IPS-20b (cell line): ENCODE measurements around the gene BLOC1S6.

Experiments
- H3K27ac ChIP-seq: one replicate; pipeline ENCODE4 v1.5.1; 2013; ENCODE audit warnings: low read length
- H3K27me3 ChIP-seq: 2 replicates; pipeline ENCODE4 v1.6.1; 2013; ENCODE audit warnings: mild to moderate bottlenecking, low read length, inconsistent platforms; ENCODE audit not compliant: insufficient read depth
- H3K36me3 ChIP-seq: 2 replicates; pipeline ENCODE4 v1.6.1; 2013; ENCODE audit warnings: low read depth, mild to moderate bottlenecking, inconsistent platforms, low read length, moderate library complexity; ENCODE audit not compliant: insufficient read depth
- H3K4me1 ChIP-seq: 2 replicates; pipeline ENCODE4 v1.6.1; 2013; ENCODE audit warnings: mild to moderate bottlenecking, control low read depth, inconsistent platforms, low read length, moderate library complexity; ENCODE audit not compliant: insufficient read depth
- H3K4me3 ChIP-seq: 2 replicates; pipeline ENCODE4 v1.5.1; 2013; ENCODE audit warnings: mild to moderate bottlenecking, low read length, inconsistent platforms
- H3K9ac ChIP-seq: 2 replicates; pipeline ENCODE4 v1.6.1; 2013; ENCODE audit warnings: low read depth, mild to moderate bottlenecking, inconsistent platforms, low read length, moderate library complexity
- H3K9me3 ChIP-seq: 2 replicates; pipeline ENCODE4 v1.6.1; 2013; ENCODE audit warnings: mild to moderate bottlenecking, low read depth, low read length, inconsistent platforms; ENCODE audit not compliant: insufficient read depth

BLOC1S6 gene

DNA sequence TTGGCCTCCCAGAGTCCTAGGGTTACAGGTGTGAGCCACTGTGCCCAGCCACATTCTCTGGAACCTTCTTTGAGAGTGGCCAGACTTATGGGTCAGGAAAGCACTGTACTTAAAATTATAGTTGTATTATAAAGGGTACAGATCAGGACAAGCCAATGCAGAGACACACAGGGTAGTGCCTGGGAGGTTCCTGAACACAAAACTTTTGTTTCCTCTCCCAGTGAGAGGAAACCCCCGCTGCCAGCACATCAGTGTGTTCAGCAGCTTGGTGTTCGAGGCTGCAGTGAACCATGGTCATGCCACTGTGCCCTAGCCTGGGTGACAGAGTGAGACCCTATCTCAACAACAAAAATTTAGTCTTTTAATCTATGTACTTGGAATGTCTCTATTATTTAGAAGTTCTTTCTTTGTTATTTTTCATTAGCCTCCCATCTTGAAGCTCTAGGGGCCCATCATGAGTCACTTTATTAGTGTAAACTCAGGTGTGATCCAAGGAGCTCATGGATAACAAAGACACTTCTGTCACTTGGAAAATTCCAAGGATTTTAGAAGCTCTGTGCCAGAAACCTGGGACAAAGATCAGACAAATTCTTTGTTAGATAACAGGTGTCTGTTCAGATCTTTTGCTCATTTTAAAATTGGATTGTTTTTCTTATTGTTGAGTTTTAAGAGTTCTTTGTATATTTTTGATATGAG lies 7.8 kb downstream of the BLOC1S6 start:
- H3K36me3 ChIP-seq, result peaks cover 30% of the 10 kb centered on the region
- H3K9ac ChIP-seq, result no peak overlapping the region
- H3K4me1 ChIP-seq, result no peaks in the 10 kb centered on the region
- no peaks in the 10 kb centered on the region for H3K9me3 ChIP-seq
- no peak overlapping the region for H3K27ac ChIP-seq
- H3K4me3 ChIP-seq, result no peak overlapping the region
- H3K27me3 ChIP-seq, result no peaks in the 10 kb centered on the region

DNA sequence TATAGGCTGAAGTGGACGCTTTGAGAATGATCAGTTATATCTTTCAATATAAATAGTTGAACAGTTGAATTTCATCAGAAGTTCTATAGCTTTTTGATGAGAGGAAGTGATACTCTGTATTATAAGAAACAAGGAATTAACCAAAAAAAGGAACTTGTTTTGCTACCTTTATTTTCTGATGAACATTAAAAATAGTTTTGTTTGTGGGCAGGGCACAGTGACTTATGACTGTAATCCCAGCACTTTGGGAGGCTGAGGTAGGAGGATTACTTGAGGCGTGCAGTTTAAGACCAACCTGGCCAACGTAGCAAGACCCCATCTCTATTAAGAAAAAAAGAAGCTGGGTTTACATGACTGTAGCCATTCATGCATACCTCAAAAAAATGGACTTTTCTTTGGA lies 16.7 kb downstream of the BLOC1S6 start:
- Histone ChIP-seq H3K9me3 (no peaks in the 10 kb centered on the region), H3K4me1 (no peaks in the 10 kb centered on the region), H3K27me3 (no peaks in the 10 kb centered on the region), H3K4me3 (no peak overlapping the region), H3K9ac (no peak overlapping the region), H3K27ac (no peak overlapping the region), H3K36me3 (peaks cover 25% of the 10 kb centered on the region)

DNA sequence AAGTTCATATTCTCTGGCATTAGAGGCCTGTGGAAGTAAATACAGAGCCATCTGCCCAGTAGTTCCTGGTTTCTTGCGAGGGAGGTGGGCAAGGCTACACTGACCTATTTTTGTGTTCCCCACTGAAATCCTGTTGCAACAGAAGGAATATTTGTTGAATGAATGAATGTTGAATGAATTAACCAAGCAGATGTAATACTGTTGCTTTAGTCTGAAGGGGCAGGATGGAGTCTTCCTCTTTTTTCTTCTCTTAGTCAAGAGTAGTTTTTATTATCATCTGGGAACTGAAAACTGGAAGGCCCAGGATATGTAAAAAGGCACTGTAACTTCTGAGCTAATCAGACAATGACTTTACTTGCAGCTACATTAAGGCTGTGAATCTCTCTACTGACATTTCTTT lies 17.1 kb downstream of the BLOC1S6 start:
- Histone ChIP-seq H3K4me1 (no peaks in the 10 kb centered on the region), H3K9ac (no peak overlapping the region), H3K27ac (no peak overlapping the region), H3K36me3 (peaks cover 25% of the 10 kb centered on the region), H3K4me3 (no peak overlapping the region), H3K9me3 (no peaks in the 10 kb centered on the region), H3K27me3 (no peaks in the 10 kb centered on the region)

DNA sequence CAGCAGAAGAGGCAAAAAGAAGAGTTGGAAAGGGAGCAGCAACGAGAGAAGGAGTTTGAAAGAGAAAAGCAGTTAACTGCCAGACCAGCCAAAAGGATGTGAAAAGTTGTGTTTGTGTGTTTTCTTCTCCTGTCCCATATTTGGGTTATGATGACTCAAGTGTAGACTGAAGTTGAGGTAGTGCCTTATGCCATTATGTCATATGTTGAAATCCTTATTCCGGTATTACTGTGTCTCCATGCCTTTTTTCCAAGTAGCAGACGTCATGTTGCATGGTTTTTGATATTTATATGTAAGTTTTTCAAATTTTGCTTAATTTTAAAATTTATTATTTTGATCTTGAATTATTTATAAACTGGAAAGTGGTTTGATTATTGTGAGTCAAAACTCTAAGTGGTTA lies 19.2 kb downstream of the BLOC1S6 start:
- H3K27ac ChIP-seq, result no peak overlapping the region
- H3K4me3 ChIP-seq, result no peak overlapping the region
- H3K27me3 ChIP-seq, result no peaks in the 10 kb centered on the region
- H3K9ac ChIP-seq, result no peak overlapping the region
- H3K9me3 ChIP-seq, result no peaks in the 10 kb centered on the region
- H3K36me3 ChIP-seq, result peaks cover 25% of the 10 kb centered on the region
- no peaks in the 10 kb centered on the region for H3K4me1 ChIP-seq

DNA sequence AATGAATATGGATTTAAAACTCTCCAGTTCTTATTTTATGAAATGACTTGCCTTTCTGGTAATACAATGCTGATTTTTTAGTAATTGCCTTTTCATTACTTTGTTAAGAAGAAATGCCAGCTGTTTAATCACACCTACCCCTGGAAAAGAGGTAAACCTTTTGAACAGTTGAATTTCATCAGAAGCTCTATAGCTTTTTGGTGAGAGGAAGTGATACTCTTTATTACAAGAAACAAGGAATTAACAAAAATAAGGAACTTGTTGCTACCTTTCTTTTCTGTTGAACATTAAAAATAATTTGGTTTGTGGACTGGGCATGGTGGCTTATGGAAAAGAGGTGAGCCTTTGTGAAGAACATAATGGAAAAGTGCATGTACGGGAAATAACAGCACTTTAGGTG lies 19.7 kb downstream of the BLOC1S6 start:
- H3K4me3 ChIP-seq, result no peak overlapping the region
- no peaks in the 10 kb centered on the region for H3K27me3 ChIP-seq
- no peak overlapping the region for H3K27ac ChIP-seq
- no peaks in the 10 kb centered on the region for H3K9me3 ChIP-seq
- no peak overlapping the region for H3K9ac ChIP-seq
- no peaks in the 10 kb centered on the region for H3K4me1 ChIP-seq
- peaks cover 25% of the 10 kb centered on the region for H3K36me3 ChIP-seq

DNA sequence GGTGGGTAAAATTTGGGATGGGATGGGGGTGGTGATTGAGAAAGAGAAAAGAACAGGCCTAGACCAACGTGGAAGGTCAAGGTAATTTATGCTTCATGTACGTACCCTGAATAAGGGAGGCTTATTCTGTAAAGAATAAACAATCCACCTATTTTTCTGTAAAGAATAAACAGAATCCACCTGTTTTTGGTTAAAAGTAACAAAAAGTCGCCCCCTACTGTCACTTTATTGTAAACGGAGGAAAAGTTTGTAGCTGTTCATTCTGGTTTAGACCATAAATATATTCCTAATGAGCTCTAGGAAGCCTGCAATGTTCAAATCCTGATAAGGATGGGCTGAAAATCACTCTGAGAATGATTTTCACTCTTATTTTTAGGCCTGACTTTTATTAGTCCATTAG lies 24.1 kb downstream of the BLOC1S6 start:
- H3K4me1 ChIP-seq, result no peaks in the 10 kb centered on the region; the same call in 1 of the 2 replicates
- no peak overlapping the region for H3K4me3 ChIP-seq
- H3K27ac ChIP-seq, result no peak overlapping the region
- no peak overlapping the region for H3K9ac ChIP-seq
- H3K27me3 ChIP-seq, result no peaks in the 10 kb centered on the region
- H3K36me3 ChIP-seq, result peaks cover 12% of the 10 kb centered on the region
- no peaks in the 10 kb centered on the region for H3K9me3 ChIP-seq

DNA sequence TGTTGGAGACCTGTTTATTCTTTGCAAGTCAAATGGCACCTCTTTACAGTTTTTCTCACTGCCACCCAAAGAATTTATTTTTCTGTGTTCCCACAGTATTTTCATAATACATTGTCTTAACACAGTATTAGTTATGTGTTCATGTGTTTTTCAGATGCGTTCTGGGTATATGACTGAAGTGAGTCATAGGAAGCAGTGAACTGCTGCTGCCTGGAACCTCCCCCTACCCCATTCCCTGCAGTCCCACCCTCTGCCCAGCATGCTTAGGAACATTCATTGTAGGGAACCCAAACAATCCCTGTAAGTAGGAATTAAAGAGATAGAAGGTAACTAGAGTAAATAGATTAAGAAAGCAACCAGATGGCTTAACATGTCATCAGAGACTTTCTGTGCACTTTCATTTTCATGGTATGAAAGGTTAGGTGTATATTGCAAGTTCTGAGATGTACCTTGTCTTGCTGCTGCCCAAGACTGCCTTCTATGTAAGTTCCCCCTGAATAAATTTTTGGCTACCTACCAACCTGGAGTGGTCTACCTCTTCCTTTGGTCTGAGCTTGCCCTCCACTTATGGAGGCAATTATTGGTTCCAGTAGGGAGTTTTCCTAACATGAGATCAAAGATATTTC lies 25.7 kb downstream of the BLOC1S6 start:
- Histone ChIP-seq H3K27ac (no peak overlapping the region), H3K9ac (no peak overlapping the region), H3K36me3 (0 out of 2 replicates have a peak, but pooled peaks cover under 1% of the 10 kb centered on the region), H3K4me3 (no peak overlapping the region), H3K27me3 (no peaks in the 10 kb centered on the region), H3K4me1 (peaks cover 4% of the 10 kb centered on the region; the same call in 1 of the 2 replicates), H3K9me3 (no peaks in the 10 kb centered on the region)

DNA sequence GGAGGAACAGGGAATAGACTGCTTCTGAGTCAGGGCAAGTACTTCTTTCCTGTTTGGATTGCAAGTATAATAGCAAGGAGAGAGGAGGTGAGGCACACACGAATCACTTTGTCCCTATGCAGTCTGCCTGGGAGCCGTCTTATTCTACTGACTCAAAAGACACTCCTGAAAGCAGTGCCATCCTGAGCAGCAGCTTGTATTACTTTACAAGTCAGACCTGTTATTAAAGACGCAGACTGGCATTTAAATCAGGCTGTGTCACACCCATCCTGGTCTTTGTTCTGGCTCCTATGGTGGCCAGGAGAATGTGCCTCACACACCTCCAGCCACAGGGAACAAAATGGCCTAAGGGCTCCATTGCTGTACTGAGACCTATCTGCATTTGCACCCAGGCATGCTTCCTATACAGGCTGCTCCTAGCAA lies 29.7 kb downstream of the BLOC1S6 start:
- H3K4me3 ChIP-seq, result no peak overlapping the region
- peaks cover 4% of the 10 kb centered on the region; the same call in 1 of the 2 replicates for H3K4me1 ChIP-seq
- no peak overlapping the region for H3K9ac ChIP-seq
- no peaks in the 10 kb centered on the region for H3K27me3 ChIP-seq
- H3K36me3 ChIP-seq, result no peaks in the 10 kb centered on the region
- no peak overlapping the region for H3K27ac ChIP-seq
- H3K9me3 ChIP-seq, result no peaks in the 10 kb centered on the region

DNA sequence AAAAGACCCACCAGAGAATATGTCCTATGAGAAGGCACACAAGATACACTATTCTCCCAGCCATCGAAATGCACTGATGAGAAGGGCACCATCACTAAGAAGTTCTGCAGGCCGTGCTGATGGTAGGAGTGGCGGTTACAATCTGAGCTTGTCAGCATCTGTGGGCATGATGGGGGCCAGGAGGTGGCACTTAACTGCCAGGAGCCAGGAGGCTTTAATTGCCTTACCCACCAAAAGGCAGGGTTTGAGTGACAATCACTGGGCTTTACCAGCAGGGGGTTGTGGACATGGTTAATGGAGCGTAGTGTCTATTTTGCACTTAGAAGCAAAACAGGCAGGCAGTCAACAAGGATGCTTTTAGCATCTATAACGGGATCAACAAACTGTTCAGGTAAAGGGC lies 31.6 kb downstream of the BLOC1S6 start:
- Histone ChIP-seq H3K9ac (no peak overlapping the region), H3K9me3 (no peaks in the 10 kb centered on the region), H3K36me3 (no peaks in the 10 kb centered on the region), H3K4me3 (no peak overlapping the region), H3K4me1 (peaks cover 4% of the 10 kb centered on the region; the same call in 1 of the 2 replicates), H3K27me3 (no peaks in the 10 kb centered on the region), H3K27ac (no peak overlapping the region)

DNA sequence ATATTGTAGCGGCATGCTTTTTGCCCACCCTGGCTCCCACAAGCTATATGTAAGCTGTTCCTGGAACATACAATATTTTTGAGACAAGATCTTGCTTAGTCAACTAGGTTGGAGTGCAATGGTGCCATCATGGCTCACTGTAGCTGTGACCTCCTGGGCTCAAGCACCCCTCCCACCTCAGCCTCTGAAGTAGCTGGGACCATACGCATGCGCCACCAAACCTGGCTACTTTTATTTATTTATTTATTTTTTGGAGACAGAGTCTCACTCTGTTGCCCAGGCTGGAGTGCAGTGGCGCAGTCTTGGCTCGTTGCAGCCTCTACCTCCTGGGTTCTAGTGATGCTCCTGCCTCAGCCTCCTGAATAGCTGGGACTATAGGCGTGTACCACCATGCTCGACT lies 41.0 kb downstream of the BLOC1S6 start:
- H3K9me3 ChIP-seq, result peaks cover 20% of the 10 kb centered on the region; the same call in 1 of the 2 replicates
- H3K27me3 ChIP-seq, result peaks cover 11% of the 10 kb centered on the region
- H3K4me1 ChIP-seq, result no peaks in the 10 kb centered on the region
- no peaks in the 10 kb centered on the region for H3K36me3 ChIP-seq
- H3K27ac ChIP-seq, result no peak overlapping the region
- H3K4me3 ChIP-seq, result no peak overlapping the region
- no peak overlapping the region for H3K9ac ChIP-seq

DNA sequence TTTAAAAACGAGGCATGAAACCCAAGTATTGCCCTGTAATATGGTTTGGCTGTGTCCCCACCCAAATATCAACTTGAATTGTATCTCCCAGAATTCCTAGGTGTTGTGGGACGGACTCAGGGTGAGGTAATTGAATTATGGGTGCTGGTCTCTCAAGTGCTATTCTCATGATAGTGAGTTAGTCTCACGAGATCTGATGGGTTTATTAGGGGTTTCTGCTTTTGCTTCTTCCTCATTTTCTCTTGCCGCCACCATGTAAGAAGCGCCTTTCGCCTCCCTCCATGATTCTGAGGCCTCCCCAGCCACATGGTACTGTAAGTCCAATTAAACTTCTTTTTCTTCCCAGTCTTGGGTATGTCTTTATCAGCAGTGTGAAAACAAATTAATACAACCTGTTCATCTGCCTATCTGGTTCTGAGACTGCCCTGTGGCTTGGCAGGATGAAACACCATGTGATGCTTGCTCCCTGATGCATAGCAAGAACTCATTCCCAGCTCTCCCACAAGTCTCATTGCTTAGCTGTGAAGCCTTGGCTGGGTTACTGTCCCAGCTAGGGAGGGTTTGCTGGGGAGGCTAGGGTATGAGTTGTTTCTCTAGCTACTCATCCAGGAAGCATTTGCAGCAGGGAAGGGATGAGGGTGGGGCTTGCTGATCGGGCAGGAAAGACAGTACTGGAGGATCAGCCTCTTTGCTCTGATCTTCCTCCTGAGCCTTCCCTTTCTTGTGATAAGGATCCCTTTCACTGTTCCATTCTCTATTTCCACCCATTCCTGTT lies 43.9 kb downstream of the BLOC1S6 start:
- no peak overlapping the region for H3K4me3 ChIP-seq
- no peak overlapping the region for H3K27ac ChIP-seq
- H3K9me3 ChIP-seq, result peaks cover 14% of the 10 kb centered on the region; the same call in 1 of the 2 replicates
- H3K4me1 ChIP-seq, result no peaks in the 10 kb centered on the region; the same call in 1 of the 2 replicates
- H3K27me3 ChIP-seq, result peaks cover 40% of the 10 kb centered on the region
- H3K9ac ChIP-seq, result no peak overlapping the region
- no peaks in the 10 kb centered on the region for H3K36me3 ChIP-seq
